ENCODE data around the gene HTR2C. TPM values are rescaled to one million over a fixed set of nuclear protein-coding genes. Genes with fewer than 3 reads are reported as not detected.
"Not testable (repeated sequence)": the region's sequence is repeated elsewhere in the genome, so short reads cannot be mapped to it uniquely, and the experiment has no call there.

Gene HTR2C
- total RNA-seq, 1 donor from 2014 or later = 0.31 TPM

DNA sequence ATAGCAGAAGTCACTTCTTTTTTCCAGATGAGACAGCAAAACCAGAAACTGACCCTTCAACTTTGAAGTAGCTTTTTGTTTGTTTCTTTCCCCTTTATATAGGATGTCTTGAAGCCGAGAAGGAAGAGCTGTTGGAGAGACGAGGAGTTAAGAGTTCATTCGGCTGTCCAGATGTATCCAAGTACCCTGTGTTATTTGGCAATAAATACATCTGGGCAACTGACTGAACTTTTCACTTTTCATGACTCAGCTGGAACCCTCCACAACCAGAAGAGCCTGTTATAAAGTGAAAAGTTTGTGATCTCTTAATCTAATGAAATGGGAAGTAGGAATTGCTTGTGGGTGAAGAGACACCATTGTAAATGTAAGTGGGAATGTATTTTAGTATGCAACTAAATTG, 131.2 kb downstream of the HTR2C start:
- no peak for DNase-seq

DNA sequence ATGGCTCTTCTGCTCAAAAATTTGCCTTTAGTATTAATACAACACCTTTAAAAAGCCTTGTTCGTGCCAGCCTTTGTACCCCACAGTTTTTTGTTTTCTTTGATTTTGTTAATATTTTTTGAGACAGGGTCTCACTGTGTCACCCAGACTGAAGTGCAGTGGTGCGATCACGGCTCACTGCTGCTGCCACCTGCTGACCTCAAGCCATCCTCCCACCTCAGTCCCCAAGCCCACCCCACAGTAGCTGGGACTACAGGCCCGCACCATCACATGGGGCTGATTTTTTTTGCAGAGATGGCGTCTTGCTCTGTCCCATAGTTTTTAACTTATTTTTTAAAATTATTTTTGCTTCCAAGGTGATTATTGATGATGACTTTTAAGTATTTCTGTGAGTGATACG, 134.0 kb downstream of the HTR2C start:
- no peak for DNase-seq

DNA sequence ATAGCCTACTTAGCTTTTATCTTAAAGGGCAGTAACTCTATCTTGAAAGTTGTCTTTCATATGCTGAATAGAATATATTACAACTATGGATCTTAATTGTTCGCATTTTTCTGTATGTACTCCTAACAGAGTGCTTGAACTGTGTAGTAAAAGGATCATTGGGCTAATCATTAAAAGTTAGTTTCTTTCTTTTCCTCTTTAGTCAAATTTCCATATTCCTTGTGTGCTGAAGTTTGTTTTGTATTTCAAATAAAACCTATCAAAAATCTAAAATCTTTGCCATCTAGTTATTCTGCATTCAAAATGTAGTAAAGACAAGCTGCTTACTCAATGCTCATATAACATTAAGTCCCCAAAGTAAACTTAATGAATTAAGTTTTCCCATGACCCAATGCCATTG, 182.7 kb downstream of the HTR2C start:
- no peak for DNase-seq

DNA sequence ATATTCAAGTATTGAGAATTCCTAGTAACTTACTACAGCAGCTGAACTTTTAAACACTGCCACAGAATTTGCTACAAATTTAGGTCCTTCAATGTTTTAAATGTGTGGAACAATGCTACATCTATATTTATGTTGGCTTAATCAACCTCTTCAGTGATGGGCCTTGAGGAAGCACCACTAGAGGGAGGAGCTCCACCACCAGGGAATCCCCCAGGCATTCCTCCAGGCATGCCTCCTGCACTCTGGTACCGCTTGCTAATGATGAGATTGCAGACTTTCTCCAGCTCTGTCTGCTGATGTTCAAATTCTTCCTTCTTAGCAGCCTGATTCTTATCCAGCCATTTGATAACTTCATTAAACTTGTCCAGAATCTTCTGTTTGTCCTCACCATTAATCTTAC, 190.8 kb downstream of the HTR2C start:
- DNase-seq = no peak

DNA sequence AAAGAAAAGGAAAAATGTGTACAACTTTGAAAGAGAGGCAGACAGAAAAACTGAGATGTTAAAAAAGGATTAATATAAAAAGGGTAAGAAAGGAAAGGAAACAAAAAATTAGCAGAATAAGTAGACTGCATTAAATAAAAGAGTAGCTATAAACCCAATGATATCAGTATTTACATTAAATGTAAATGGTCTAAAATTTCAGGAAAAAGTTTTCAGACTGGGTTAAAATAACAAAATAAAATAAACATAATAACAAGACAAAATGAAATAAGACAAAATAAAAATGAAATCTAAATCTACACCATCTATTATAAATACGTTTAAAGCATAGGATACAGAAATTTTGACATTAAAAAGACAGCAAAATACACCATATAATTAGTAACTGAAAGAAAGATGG, 199.0 kb downstream of the HTR2C start:
- DNase-seq = no peak

DNA sequence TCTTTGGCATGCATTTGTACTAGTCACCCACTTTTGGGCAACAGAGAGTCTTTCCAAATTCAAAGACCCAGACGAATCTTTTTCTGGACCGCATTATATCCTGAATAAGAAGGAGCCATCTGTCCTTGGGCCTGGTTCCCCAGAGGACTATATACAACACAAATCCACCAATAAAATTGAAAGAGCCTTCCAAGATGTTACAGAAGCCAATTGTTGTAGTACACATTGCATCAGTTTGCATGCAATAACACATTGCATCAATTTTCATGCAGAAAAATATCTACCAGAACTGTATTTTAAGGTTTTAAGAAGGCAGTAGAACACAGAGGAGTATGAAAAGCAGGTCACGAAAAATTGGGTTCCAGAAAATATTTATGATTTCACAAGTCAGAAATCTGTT, 203.2 kb downstream of the HTR2C start:
- DNase-seq = no peak

GRCh38 chrX:114797494-114797893, 213.6 kb downstream of the HTR2C start:
- no peak for DNase-seq

DNA sequence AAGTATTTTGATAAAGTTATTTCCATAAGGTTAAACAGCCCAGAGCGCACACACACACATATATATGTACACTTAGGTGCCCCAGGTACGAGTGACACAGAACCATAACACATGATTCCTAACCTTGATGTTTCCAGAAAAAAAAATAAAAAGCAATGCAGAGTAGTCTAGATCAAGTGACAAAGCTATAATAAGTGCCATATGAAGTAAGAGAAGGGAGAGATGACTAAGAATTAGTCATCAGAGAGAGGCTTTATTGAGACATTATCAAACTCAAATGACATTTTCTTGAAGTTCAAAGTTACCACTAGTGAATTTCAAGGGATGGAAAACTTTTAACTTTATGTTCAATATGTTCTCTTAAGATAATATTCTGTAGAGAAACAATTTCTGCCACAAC, 215.0 kb downstream of the HTR2C start:
- no peak for DNase-seq

GRCh38 chrX:114800719-114801118, 216.8 kb downstream of the HTR2C start:
- no peak for DNase-seq

GRCh38 chrX:114819509-114819908, 235.6 kb downstream of the HTR2C start:
- DNase-seq = no peak

GRCh38 chrX:114841051-114841450, 257.2 kb downstream of the HTR2C start:
- DNase-seq = no peak

DNA sequence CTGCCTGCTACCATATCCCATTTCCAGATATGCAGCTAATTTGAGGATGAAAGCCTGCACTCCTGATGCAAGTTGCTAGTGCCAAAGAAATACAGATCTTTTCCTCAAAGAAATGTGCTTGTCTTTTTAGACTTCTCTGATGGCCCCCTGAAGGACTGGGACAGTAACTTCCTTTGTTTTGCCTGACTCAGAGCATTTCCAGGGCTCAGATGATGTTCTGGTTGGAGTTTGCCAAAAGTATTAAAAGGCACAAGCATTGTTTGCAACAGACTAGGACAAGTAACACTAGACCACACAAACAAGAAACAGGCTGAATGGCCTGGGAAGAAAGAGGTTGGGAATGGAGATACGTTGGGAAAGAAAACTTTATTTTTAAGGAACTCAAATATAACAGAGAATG, 258.3 kb downstream of the HTR2C start:
- no peak for DNase-seq

- DNase-seq = no peak
Measured at GRCh38 chrX:114889481-114889880, 305.6 kb downstream of the HTR2C start.

GRCh38 chrX:114903618-114904017, 319.7 kb downstream of the HTR2C start:
- DNase-seq = no peak

- no peak for DNase-seq
Measured at GRCh38 chrX:114905251-114905650, 321.4 kb downstream of the HTR2C start.

GRCh38 chrX:114906984-114907510, 323.2 kb downstream of the HTR2C start:
- DNase-seq = no peak

- DNase-seq = no peak
Measured at GRCh38 chrX:114924423-114924822, 340.5 kb downstream of the HTR2C start.

GRCh38 chrX:114924856-114925255, 341.0 kb downstream of the HTR2C start:
- no peak for DNase-seq

- no peak for DNase-seq
Measured at GRCh38 chrX:114930227-114930626, 346.3 kb downstream of the HTR2C start.

DNA sequence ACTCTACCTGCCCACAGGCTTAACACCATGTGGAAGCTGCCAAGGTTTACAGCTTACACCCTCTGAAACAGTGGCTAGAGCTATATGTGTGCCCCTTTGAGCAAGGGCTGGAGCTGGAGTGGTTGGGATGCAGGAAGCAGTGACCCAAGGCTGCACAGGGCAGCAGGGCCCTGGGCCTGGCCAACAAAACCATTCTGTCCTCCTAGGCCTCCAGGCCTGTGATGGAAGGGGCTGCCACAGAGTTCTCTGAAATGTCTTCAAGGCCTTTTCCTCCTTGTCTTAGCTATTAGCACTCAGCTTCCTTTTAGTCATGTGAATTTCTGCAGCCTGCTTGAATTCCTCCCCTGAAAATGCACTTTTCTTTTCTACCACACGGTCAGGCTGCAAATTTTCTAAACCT, 348.7 kb downstream of the HTR2C start:
- no peak for DNase-seq

GRCh38 chrX:114933291-114933690, 349.4 kb downstream of the HTR2C start:
- not testable (repeated sequence) for DNase-seq

- DNase-seq = not testable (repeated sequence)
Measured at GRCh38 chrX:114937090-114937489, 353.2 kb downstream of the HTR2C start.

GRCh38 chrX:114952696-114953095, 368.8 kb downstream of the HTR2C start:
- no peak for DNase-seq
